ENCODE results near the gene PGAM2.

PGAM2 gene

DNA sequence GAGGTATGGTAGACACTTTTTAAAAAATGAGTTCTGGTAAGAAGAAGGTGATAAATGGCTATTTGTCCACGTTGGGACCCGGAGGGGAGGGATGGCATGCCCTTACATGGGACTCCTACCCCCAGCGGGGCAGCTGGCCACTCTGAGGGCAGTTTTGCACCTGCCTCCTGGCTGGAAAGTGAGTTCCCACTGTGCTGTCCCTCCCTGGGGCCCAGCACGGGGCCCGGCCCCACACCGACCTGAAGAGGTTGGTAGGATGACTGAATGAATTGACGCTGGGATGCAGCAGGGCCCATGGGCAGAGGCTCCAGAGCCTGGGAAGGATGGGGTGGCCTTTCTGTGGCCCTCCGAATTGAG is 38.2 kb upstream of the PGAM2 start:
- FAIRE-seq = no peak

DNA sequence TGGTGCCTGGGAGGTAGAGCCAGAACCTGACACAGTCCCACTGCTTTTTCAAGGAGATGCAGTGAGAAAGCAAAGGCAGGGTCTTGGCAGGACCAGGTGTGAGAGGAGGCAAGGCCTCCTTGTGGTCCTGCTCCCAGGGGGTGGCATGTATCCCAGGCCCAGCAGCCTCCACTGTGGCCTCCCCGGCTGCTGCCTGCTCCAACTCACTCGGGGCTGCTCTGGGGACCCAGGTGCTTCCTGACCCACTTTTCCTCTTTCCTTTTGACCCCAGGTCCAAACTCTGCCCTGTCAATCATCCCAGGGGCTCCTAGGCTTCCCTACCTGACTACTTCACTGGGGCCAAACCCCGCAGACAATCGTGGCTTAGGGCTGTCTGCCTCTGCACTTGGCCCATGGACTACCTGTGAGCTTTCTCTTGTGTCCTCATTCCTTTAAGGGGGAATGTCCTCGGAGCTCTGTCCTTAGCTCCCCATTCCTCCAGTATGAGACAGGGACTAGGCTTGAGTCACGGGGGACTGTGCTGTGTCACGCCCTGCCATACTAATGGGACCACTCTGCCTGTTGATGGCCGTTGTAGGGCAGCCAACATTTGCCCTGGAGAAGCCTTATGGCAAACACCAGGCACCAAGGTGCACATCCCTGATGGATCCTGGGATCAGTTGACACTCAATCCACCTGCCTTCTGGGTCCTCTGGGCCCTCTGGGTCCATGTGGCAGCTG is 37.6 kb upstream of the PGAM2 start:
- no peak for FAIRE-seq

DNA sequence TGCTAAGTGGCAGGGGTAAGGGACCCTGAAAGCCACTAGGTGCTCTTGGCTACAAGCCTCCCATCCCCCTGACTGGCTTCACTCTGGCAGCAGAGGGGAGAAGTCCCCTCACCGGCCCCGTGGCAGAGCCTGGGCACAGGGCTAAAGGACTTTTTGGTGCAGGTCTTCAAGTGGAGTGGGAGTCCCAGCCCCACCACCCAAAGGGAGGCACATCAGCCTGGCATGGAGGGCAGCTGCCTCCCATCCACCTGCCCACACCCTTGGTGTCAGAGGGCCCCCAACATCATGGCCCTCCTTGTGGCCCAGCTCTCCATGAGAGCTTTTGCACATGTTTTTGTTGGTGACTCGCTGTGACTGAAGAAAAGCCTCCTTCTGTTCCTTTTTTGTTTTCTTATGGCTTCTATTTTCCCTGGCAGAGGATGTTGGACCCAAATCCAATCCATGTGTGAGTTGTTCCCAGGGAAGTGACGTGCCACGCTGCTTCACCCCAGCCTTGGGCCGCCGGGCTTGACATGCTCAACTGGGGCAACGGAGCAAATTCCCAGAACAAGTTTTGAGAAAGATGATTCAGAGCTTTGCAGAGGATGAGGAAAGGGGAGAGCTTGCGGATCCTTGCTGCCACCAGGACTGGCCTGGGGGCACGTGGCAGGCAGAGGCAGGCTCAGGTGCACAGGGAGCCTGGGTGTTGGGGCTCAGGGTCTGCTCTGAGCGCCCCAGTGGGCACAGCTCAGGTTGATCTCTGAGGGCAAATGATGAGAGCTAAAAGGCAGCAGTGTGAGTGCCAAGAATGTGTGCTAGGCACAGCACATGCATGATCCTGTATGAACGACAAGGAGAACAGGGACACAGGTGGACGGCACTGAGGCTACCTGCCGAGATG is 36.8 kb upstream of the PGAM2 start:
- no peak for FAIRE-seq

DNA sequence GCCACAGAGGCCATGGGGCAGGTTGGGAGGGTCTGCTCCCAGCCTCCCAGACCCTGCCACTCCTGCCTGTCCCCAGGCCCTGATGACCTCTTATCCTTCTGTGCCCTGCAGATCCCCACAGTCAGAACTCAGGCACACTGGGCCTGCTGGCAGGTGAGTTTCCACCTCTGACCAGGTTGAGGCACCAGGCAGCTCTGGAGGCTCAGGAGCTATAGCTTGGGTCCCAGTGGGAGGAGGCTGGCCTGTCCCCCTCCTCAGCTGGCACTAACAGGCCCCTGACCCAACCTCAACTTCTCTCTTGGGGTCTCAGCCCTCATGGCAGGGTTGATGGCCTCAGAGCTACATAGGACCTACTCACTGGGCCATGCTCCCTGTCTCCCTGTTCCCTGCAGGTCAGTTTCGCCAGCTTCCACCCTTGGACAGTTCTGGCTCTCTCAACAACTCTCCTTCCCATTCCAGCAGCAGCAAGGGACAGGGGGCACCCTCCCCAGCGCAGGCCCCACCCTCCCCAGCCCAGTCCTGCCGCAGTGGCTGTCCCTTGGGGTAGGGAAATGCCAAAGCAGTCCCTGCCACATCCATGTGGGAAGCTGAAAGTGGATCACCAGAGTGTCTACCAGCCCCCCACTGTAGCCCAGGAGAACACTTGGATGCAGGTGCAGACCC is 36.1 kb upstream of the PGAM2 start:
- no peak for FAIRE-seq

DNA sequence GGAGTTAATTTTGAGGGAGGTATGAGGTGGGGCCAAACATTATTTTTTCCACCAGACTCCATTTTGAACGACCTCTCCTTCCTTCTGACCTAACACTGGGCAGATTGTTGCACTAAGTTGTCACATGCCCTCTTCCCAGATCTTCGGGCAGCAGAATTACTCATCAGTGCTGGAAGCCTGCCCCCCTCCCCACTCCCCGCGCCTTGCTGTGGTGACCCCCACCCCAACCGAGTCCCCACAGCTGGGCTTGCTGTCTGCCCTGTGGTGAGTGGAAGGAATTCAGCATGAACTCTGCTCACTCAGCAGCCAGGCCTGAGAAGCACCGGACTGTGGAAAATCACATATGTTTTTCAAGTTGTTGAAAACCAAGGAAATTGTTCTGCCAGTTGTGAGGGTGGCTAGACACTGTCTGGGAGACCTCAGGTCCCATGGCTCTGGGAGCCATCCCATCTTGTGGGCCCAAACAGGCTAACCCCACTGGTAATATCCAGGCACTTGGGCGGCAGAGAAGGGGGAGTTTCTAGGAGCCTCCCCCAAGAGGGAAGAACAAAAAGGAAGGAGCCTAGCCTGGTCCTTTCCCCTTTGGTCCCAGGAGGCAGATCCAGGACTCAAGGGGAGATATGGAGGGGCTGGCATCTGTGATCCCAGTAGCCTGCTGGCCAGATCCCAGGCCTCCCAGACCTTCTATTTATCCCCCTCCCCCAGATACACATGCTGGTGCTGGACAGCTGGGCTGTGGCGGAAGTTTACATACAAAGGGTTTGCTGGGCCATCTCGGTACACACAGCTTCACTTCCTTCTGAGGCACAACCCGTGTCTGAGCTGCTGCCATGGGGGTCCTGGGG is 35.3 kb upstream of the PGAM2 start:
- FAIRE-seq = no peak

GRCh38 chr7:44099669-44100068 is 34.3 kb upstream of the PGAM2 start:
- FAIRE-seq = no peak

- no peak for FAIRE-seq
Measured at GRCh38 chr7:44098092-44099068, 33.0 kb upstream of the PGAM2 start.

DNA sequence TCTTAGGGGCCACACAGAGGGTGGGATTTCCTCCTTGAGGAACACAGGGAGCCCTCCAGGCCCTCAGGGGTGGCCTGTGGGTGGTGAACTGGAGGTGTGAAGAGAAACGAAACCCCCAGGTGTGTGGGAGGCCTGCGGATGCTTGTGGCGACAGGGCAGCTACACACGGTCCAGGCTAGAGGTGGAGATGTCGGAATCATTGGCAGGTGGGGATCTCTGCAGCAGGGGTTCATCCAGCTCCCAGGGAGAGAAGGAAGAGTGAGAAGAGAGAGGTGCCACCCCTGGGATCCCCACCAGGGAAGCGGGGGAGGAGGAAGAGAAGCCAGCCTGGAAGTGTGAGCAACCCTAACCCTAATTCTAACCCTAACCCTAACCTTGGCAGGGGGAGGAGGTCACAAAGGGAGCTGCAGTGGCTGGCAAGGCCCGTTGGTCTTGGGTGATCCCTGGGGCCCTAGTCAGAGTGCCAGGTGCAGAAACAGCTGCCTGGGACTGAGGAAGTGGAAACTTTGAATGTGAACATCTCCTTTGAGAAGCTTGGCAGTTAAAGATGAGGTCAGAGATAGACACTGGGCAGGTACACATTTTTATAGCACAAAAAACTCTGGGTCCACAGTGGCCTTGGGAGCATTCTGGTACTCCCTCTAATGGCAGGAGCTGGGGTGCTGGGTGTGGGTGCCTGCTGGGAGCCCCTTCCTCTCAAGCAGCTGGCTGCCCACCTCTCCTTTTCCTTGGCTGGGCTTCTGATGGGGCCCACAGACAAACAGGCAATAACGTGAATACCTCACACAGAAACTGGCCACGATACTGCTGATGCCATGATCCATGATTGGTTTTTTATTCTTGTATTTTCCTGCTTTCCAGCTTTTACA is 31.9 kb upstream of the PGAM2 start:
- no peak for FAIRE-seq

DNA sequence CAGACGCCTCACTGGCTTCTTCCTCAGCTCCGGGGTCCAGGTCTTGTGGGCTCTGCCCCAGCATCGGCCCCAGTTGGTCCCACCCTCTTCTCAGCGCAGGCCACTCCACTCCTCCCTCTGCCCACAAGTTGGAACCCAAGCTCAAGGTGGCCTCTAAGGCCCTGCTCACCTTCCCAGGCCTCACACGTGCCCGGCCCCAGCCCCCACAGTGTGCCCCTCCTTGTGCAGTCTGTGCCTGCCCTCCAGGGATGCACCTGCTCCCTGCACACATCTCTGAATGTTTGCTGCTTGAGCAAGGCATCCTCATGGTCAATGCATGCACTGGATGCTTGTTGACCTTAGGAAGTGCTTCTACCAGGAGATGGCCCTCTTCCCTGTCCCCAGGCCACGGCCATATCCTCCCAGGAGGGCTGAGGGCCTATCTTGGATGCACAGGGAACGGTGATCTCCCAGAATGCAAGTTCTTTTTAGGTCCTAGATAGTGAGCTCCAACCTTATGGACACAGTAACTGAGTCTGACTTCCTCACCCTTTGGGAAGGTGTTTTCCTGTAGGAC is 31.0 kb upstream of the PGAM2 start:
- FAIRE-seq = no peak

DNA sequence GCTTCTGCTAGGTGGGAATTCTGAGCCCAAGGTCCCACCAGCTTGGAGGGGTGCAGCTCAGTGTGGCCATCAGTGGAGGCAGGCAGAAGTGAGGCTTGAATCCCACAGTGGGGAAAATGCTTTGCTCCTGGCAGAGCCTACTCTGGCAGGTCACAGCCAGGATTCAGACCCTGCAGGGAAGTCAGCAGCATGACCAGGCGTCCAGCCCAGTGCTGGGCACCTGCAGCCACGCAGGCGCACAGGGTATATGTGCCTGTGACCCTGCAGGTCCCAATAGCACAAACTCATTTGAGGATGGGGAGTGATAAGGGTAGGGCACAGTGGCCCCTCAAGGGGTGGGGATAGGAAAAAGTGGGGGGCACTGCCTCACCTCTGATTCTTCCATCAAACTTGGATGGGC is 30.4 kb upstream of the PGAM2 start:
- FAIRE-seq = no peak

GRCh38 chr7:44094883-44095592 is 29.7 kb upstream of the PGAM2 start:
- no peak for FAIRE-seq

GRCh38 chr7:44094365-44094764 is 29.0 kb upstream of the PGAM2 start:
- FAIRE-seq = no peak

GRCh38 chr7:44093102-44093641 is 27.8 kb upstream of the PGAM2 start:
- FAIRE-seq = no peak

GRCh38 chr7:44087911-44088838 is 22.8 kb upstream of the PGAM2 start:
- no peak for FAIRE-seq

GRCh38 chr7:44086627-44087026 is 21.3 kb upstream of the PGAM2 start:
- no peak for FAIRE-seq

- FAIRE-seq = no peak
Measured at GRCh38 chr7:44085546-44085945, 20.2 kb upstream of the PGAM2 start.

DNA sequence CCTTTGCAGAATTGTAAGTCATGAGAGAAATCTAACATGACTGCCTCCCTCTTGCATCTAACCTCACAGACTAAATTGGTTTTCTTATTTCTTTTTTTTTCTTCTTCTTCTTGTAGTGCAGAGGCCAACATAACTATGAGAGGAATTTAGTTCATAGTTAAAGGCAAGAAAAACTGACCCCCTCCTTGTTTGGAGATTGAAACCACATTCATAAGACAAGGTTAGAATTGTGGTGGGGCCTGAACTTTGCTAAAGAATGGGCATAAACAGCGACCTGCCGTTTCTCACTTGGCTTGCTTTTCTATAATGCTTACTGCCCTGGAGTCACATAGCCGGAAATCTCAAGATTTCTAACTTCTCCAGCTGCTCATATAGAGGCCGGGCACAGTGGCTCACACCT is 19.3 kb upstream of the PGAM2 start:
- FAIRE-seq = no peak

DNA sequence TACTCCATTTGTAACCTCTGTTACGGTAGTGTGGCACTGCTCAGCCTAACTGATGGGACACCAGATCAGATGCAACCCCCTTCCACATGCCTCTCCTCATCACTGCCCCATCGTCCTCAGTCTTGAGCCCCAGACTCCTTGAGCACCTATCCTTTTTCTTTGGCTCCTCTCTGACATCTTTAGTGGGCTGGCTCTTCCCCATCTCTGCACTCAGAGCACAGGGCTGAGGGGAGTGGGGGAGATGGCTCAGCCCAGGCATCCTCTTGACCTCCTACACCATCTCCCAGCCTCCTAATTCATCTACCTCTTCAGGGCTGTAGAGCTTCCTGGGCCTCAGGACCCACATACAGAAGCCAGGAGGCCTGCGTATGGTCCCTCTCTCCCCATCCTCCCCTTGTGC is 18.4 kb upstream of the PGAM2 start:
- FAIRE-seq = no peak

Measured in endometrium (tissue), 2 donors.